ENCODE measurements around the gene TGFBR1. TPM values are rescaled to one million over a fixed set of nuclear protein-coding genes. Genes with fewer than 3 reads are reported as not detected.

TGFBR1 gene
- polyA plus RNA-seq, 1 of the 3 experiments (the other 2 are of a cell fraction) = 15.3 TPM

DNA sequence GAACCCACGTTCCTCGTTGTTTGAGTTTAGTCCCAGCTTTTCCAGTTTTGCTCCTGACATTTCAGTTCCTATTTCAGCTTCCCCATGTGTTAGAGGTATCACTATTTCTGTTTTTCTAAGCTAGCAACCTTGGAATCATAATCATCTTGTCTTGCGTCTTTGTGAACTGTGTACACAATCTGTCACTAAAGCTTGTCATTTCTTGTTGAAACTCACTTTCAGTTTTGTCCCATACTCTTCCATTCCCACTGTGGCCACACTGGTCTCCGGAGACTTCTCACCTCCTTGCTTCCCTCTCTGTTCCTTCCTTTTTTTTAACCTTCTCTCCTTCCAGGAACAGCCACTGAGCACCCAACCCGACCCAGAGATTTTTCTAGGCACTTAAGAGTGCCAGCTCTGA lies 36.9 kb downstream of the TGFBR1 start (continued):
- TF ChIP-seq, protein P1, sequence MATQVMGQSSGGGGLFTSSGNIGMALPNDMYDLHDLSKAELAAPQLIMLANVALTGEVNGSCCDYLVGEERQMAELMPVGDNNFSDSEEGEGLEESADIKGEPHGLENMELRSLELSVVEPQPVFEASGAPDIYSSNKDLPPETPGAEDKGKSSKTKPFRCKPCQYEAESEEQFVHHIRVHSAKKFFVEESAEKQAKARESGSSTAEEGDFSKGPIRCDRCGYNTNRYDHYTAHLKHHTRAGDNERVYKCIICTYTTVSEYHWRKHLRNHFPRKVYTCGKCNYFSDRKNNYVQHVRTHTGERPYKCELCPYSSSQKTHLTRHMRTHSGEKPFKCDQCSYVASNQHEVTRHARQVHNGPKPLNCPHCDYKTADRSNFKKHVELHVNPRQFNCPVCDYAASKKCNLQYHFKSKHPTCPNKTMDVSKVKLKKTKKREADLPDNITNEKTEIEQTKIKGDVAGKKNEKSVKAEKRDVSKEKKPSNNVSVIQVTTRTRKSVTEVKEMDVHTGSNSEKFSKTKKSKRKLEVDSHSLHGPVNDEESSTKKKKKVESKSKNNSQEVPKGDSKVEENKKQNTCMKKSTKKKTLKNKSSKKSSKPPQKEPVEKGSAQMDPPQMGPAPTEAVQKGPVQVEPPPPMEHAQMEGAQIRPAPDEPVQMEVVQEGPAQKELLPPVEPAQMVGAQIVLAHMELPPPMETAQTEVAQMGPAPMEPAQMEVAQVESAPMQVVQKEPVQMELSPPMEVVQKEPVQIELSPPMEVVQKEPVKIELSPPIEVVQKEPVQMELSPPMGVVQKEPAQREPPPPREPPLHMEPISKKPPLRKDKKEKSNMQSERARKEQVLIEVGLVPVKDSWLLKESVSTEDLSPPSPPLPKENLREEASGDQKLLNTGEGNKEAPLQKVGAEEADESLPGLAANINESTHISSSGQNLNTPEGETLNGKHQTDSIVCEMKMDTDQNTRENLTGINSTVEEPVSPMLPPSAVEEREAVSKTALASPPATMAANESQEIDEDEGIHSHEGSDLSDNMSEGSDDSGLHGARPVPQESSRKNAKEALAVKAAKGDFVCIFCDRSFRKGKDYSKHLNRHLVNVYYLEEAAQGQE (IDR thresholded peaks at IDR 0.05; ENCODE audit: low read depth, low read length) = no peak
- TF ChIP-seq EZH2phosphoT487 (IDR thresholded peaks at IDR 0.05; ENCODE audit: borderline replicate concordance, low read depth) (no peak), GATA2 (CRISPR knock-in tag; IDR thresholded peaks at IDR 0.05) (no peak)
- TF ChIP-seq, protein P2, sequence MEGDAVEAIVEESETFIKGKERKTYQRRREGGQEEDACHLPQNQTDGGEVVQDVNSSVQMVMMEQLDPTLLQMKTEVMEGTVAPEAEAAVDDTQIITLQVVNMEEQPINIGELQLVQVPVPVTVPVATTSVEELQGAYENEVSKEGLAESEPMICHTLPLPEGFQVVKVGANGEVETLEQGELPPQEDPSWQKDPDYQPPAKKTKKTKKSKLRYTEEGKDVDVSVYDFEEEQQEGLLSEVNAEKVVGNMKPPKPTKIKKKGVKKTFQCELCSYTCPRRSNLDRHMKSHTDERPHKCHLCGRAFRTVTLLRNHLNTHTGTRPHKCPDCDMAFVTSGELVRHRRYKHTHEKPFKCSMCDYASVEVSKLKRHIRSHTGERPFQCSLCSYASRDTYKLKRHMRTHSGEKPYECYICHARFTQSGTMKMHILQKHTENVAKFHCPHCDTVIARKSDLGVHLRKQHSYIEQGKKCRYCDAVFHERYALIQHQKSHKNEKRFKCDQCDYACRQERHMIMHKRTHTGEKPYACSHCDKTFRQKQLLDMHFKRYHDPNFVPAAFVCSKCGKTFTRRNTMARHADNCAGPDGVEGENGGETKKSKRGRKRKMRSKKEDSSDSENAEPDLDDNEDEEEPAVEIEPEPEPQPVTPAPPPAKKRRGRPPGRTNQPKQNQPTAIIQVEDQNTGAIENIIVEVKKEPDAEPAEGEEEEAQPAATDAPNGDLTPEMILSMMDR (IDR thresholded peaks at IDR 0.05) = no peak

- ChIA-PET CTCF (interaction anchor here (1.3 to 8.7 kb wide), 8 partner anchors 8 to 294 kb away, joined by 3 to 131 read pairs (median 9); no protein-coding TSS in a partner anchor), POLR2A (no interaction called here)
- no peak for DNase-seq
- Histone ChIP-seq H2AFZ (ENCODE audit: low read depth) (no peak overlapping the region), H3K9me2 (no peaks in the 10 kb centered on the region), H3K36me3 (replicated peaks in 1 of 2; ENCODE audit: control insufficient read depth in 1 of 2, insufficient read depth in 2 of 2, low read length in 1 of 2) (peaks cover 53 to 67% of the 10 kb centered on the region in 2 experiments), H3K4me2 (no peak overlapping the region), H4K20me1 (ENCODE audit: insufficient read depth) (no peaks in the 10 kb centered on the region), H3K27me3 (ENCODE audit: insufficient read depth) (no peaks in the 10 kb centered on the region), H3K9me3 (no peaks in the 10 kb centered on the region), H3F3A (replicated peaks; ENCODE audit: insufficient read depth) (peaks cover 3% of the 10 kb centered on the region), H3K27ac (ENCODE audit: low read depth in 2 of 2, low read length in 1 of 2) (no peak overlapping the region), H3K79me2 (ENCODE audit: insufficient read depth) (no peaks in the 10 kb centered on the region; the same call in 1 of the 2 replicates), H3K9ac (no peak overlapping the region), H3K4me1 (ENCODE audit: control insufficient read depth in 1 of 2, insufficient read depth in 2 of 2, low read depth in 1 of 2, low read length in 1 of 2) (no peaks in the 10 kb centered on the region), H3K4me3 (ENCODE audit: low read depth in 2 of 2, low read length in 1 of 2) (no peak overlapping the region)
- TF ChIP-seq SMC3 (IDR thresholded peaks at IDR 0.05; ENCODE audit: low read depth, low read length) = no peak
- TF ChIP-seq JUND (IDR thresholded peaks at IDR 0.05) = no peak
- TF ChIP-seq RAD21 (IDR thresholded peaks at IDR 0.05; ENCODE audit: low read length) = no peak
- no peak for TF ChIP-seq RCOR1 (IDR thresholded peaks at IDR 0.05; ENCODE audit: low read length)
- TF ChIP-seq RFX5 (IDR thresholded peaks at IDR 0.05; ENCODE audit: low read length) = no peak
- no peak for TF ChIP-seq FOSL2 (IDR thresholded peaks at IDR 0.05; ENCODE audit: borderline replicate concordance, low read depth)
- no peak for TF ChIP-seq GABPA (IDR thresholded peaks at IDR 0.05; ENCODE audit: low read depth)
- no peak for TF ChIP-seq EP300 (IDR thresholded peaks at IDR 0.05; ENCODE audit: borderline replicate concordance in 1 of 2, low read depth in 1 of 2, low read length in 1 of 2)
- 94% methylated on average over 4 of the region's 4 CpGs for WGBS (ENCODE audit: low lambda C conversion rate)
These were observed 37.4 kb downstream of the TGFBR1 start for GRCh38 chr9:99142275-99142674.
